ENCODE data around the gene ZPBP.

ZPBP gene

GRCh38 chr7:50037086-50037485 lies 56.0 kb downstream of the ZPBP start:
- no peak for DNase-seq

GRCh38 chr7:50022991-50023390 lies 70.1 kb downstream of the ZPBP start:
- DNase-seq, result no peak

DNA sequence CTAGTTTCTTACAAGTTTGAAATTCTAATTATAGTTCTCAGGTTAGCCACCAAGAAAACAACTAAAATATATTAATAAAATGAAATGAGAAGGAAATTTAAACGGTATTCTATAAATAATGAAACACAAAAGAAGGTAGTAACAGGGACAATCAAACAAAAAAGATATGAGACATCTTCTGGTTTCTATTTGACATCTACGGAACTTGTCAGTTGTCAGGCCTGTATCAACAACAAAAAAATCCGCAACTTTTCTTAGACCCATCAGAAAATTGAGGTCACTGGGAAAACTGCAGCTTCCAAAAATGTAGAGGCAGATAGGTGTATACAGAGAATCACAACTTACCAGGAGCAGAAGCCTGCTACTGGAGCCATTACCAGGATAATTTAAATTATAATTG lies 70.6 kb downstream of the ZPBP start:
- no peak for DNase-seq

DNA sequence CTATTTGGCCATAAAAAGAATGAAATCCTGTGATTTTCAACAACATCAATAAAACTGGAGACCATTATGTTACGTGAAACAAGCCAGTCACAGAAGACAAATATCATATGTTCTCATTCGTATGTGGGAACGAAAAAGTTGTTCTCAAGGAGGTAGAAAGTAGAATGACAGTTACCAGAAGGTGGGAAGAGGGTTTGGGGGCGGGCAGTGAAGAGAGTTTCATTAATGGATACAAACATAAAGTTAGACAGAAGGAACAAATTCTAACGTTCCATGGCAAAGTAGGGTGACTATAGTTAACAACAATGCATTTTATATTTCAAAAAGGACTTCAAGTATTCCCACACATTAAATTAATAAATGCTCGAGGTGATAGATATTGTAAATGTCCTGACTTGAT lies 97.4 kb downstream of the ZPBP start:
- no peak for DNase-seq

GRCh38 chr7:49986191-49986590 lies 106.9 kb downstream of the ZPBP start:
- no peak for DNase-seq

DNA sequence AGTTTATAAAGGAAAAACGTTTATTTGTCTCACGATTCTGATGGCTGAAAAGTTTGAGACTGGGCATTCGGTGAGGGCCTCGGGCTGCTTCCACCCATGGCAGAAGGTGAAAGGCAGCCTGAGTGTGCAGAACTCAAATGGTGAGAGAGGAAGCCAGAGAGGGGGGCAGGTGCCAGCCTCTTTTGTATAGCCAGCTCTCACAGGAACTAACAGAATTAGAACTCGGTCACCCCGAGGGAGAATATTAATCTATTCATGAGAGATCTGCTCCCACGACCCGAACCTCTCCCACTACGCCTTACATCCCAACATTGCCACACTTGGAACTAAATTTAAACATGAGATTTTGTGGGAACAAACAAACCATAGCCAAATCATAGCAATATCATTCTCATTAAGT lies 112.6 kb downstream of the ZPBP start:
- DNase-seq, result peak; percentile 57

GRCh38 chr7:49976238-49976637 lies 116.8 kb downstream of the ZPBP start:
- no peak for DNase-seq

DNA sequence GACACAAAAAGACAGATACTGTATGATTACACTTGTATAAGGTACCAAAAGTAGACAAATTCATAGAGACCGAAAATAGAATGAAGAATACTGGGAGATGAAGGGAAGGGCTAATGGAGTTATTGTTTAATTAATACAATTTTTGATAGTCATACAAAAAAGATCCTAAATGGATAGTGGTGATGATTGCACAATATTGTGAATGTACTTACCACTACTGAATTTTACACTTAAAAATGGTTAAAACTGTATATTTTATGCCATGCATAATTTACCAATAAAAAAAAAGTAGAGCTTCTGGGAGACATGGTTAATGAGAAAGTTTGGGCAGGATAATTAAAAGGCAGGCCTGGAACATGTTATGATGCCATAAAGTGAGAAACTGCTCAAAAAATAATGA lies 119.0 kb downstream of the ZPBP start:
- DNase-seq, result no peak

GRCh38 chr7:49937608-49938007 lies 155.4 kb downstream of the ZPBP start:
- no peak for DNase-seq

- DNase-seq, result no peak
These were observed 161.4 kb downstream of the ZPBP start for GRCh38 chr7:49931627-49932026.

DNA sequence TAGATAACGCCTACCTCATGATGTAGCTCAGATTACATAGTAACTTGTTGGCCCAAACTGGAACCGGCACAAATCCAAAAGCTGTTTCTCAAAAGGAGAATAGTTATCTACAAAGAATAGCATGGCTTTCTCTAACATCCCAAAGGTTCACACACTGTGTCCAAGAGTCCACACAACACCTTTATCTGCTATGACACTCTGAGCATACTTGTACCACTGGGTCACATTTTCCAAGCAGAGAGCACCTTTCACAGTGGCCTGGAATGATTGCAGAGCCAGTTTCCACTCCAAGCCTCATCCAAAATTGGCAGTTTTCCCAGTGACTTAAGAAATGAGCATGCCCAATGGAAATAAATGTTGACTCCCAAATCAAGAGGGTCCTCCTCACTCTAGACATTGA lies 164.3 kb downstream of the ZPBP start:
- no peak for DNase-seq

DNA sequence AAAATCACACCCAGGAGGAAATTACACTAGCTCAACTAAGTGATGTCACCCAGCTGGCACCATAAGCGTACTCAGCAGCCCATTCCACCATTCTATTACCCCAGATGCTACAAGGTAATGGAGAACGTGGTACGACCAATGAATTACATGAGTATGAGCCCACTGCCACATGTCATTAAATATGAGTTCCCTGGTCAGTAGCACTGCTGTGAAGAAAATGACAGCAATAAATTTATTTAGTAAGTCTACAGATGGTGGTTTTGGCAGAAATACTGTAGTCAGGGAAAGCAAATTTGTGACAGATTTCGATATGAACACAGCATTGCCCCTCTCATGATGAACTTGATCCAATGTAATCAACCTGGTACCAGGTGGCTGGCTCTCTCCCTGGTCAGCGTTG lies 165.4 kb downstream of the ZPBP start:
- no peak for DNase-seq

DNA sequence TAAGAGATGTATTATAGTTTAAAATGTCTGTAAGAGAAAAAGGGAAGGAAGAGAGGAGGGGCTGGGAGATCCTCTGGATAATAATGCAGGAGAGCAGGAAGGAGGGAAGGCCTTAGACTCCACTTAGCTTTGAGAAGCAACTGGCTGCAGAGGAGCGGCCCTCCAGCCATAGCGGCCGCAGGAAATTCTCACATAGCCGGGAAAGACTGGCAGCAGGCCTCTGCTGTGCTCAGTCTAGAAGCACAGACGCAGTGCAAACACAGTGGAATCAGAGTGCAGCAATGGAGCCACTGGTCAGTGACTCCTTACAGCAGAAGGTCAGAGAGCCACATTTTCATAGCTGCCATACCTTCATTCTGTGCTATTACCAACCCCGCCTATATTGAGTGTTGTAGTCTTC lies 166.3 kb downstream of the ZPBP start:
- DNase-seq, result no peak

DNA sequence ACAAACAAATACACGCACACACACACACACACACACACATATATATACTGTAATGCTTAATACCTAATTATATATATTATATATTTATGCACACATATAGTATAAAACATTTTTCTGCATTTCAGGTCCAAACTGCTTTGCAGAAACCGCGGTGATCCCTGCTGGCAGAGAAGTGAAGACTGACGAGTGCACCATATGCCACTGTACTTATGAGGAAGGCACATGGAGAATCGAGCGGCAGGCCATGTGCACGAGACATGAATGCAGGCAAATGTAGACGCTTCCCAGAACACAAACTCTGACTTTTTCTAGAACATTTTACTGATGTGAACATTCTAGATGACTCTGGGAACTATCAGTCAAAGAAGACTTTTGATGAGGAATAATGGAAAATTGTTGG lies 181.1 kb downstream of the ZPBP start:
- no peak for DNase-seq

GRCh38 chr7:49894543-49894942 lies 198.5 kb downstream of the ZPBP start:
- DNase-seq, result no peak

DNA sequence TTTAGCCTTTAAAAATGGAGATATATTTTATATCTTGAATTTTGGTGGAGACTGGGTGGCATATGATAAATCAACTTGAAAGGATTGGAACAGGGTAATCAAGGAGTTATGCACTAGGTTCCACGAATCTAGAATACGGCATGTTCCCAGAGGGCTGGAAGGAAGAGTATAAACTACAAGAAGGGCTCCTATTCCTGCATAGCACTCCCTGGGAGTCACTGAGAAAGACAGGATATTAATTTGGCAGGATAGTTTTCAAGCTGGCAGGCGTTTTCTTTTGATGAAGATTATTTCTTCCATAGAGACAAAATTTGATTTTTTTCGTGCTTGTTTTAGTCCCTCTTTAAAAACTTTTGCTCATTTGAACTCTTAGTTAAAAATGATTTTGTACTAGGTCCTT lies 199.9 kb downstream of the ZPBP start:
- DNase-seq, result no peak

GRCh38 chr7:49892481-49892880 lies 200.6 kb downstream of the ZPBP start:
- DNase-seq, result no peak

All from eye (tissue), 1 donor.